Cortex of kidney (tissue), 1 donor: ENCODE measurements around the gene KANTR.
A peak's percentile ranks its signal among the peaks of the same experiment; 100 is the strongest.

Source experiments
- DNase-seq: peaks from one replicate; lab custom pipeline; 2025; lab: John Stamatoyannopoulos, UW

The KANTR gene, protein sequence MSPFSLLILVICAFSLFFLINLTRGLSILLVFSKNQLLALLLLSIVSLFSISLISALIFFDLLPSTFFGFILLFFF

DNA sequence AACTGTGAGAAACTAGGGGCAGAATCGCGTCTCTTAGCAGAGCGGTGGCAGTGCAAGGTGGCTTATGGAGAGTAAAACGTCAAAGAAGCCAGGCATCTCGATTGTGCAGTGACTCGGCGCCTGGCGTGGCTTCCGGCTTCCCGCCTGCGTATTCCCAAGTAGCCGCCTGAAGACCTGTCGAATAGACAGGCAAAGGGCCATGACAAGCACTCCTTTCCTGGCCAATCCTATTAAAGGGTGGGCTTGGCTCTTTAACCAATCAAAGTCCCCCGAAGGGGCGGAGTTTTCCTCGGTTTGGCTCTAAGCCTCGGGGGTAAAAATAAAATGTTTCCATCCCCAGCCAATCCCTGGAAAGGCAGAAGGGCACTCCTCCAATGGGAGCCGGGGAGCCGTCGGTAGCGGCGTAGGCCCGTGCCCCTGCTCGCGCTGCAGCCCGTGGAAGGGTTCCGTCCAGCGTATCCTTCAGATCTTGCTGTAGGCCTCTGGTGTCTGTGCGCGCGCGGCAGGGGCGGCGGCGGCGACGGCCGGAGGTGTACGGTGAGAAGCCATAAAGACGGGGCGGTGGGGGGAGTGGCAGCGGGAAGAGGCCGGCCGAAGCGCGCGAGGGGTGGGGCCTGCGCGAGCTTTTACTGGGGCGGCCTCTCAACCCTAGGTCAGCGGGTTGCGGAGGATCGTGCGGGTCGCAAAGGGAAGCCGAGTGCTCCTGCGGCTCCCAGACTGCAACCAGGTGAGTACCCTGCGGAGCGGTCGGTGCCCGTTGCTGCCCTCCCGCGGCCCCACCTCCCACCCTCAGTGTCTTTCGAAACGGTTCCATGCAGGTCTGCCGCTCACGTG is at the start of gene KANTR:
KANTR (plus strand) TSS at position 395 of the 834 bp plus-strand sequence. CDS start 30,131 bp downstream, outside the sequence.
- DNase-seq, result peak; percentile 5

DNA sequence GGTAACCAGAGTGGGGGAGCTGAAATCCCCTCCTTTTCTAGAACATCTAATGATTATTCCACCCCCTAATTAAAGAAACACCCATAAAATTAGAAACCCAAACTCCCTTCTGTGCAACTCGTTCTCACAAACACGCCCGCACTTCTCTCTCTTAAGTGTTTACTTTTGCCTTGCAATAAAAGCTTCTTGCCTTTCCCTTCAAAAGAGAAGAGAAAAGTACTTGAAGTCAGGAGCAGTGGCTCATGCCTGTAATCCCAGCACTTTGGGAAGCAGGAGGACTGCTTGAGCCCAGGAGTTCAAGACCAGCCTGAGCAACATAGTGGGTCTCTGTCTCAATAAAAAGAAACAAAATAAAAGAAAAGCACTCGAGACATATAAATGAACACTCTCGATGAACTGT is 48.9 kb upstream of the KANTR start:
- DNase-seq, result no peak

DNA sequence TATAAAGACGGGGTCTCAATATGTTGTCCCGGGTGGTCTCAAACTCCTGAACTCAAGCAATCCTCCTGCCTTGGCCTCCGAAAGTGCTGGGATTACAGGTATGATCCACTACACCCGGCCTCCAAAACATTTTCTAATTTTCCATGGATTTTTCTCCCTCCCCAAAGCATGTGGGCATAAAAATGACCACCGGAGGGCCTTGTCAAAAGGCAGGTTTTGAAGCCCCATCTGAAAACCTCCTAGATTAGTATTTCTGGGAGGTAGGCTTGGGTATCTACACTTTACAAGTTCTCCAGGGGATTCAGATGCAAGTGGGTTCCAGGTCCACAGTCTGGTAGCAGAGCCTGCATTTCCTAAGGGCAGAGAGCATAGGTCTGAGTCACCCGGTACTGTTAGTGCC is 46.7 kb upstream of the KANTR start:
- no peak for DNase-seq

DNA sequence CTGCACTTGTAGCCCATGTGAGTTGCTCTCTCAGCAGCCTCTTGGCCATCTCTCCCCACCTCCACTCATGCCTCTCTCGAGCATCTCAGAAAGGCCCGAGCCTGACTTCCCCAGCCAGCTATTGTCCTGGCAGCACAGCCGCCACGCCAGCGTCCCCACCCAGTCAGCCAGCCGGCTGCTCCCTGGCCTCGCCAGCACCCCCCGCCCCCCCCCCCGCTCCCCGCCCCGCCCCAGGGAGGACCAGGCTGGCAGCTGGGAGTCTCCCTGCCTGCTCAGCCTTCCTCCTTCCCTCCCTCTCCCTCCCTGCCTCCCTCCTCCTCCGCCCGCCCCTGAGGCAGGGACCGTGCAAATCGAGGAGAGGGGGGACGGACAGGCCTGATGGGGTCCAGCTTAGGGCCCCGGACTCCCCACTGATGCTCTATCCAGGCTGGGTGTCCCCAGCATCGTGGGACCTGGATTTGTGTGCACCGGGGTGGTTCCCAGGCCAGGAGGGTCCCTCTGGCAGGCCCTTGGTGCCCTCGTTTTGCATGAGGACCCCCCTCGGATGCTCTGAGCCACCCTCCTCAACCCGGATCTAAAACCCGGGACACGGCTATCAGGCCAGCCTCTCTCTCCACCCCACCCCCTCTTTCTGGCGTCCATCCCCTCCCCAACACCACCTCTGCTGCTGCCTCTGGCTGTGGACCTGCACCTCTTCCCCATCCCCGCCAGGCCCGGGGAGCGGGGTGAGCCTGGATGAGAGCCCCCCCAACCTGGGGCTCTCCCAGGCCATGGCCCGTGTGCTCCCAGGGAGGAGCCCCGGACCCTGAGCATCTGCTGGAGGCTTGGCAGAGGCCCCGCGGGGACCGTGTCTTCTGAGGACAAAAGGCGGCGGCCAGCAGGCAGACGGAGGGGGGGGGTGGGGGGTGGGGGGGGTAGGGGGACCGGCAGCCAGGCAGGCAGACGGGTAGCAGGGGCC is 45.5 kb upstream of the KANTR start, which contains the start of gene GPR173:
GPR173 (plus strand) TSS at position 621 of the 958 bp plus-strand sequence. CDS start 27,833 bp downstream, outside the sequence.
- no peak for DNase-seq

DNA sequence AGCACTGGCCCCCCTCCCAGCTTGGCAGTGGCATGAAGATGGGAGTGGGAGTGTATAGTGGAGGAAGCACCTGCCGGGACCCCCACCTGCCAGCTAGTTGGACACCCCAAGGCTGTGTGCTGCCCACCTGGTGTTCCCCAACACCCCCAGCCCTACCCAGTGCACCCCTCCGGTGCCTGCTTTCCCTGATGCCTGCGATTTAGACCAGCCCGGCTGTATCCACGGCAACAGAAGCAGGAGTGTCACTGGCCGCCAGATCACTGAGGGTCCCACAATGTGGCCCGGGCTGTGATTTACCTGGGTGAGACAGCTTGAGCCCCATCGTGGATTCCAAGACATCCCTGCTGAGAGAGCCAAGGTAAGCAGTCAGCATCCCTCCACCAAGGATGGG is 44.8 kb upstream of the KANTR start:
- no peak for DNase-seq

DNA sequence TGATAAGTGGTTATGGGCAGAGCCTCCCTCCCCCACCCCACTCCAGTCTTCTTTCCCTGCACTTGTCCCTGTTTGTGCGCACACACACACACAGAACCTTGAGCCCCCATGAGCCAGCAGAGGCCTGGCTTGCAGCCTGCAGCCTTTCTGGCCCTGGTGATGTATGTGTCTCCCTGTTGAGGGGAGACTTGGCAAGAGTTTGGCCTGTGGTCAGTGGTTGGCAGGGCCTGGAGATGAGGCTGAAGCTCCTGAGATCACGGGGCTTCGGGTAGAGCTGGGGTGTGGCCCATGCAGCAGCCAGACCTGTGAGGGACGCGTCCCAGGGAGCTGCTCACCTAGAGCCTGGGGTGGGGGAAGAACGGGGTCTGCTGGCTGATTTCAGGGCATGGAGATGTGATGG is 43.1 kb upstream of the KANTR start:
- DNase-seq, result no peak

DNA sequence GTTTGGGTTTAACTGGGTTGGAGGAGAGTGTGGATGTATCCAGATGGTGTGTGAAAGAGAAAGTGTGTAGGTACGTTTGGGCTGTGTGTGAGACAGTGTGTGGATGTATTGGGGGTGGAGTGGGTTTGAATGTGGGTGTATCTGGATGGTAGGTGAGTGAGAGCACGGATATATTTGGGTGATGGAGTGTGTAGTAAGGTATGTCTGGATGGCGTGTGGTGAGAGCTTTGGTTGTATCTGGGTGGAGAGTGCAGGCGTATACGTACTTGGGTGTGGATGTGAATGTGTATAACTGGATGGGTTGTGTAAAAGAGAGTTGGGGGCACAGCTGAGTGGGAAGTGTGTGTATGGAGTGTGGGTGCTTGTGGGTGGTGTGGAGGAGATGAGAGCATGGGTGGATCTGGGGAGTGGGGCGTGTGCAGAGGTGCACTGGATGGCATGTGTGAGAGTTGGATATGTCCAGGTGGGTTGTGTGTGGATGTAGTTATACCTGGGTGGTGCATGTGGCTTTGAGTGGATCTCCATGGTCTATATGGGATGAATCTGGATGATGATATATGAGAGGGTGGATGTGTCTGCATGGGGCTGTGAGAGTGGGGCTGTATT is 38.6 kb upstream of the KANTR start:
- no peak for DNase-seq

DNA sequence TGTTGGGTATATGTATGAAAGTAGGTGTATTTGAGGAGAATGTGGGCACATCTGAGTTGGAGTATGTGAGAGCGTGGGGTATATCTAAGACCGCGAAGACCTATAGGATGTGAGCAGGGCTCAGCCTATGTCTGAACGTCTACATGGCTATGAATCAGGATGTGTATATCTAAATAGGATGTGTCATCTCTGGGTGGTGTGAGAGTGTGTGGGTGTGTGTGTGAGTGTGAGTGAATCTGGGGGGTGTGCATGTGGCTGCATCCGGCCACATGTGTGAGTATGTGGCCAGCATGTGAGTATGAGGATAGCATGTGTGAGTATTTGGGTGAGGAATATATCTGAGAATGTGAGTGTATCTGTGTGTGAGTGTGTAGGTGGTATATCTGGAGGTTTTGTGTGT is 37.6 kb upstream of the KANTR start:
- DNase-seq, result no peak

DNA sequence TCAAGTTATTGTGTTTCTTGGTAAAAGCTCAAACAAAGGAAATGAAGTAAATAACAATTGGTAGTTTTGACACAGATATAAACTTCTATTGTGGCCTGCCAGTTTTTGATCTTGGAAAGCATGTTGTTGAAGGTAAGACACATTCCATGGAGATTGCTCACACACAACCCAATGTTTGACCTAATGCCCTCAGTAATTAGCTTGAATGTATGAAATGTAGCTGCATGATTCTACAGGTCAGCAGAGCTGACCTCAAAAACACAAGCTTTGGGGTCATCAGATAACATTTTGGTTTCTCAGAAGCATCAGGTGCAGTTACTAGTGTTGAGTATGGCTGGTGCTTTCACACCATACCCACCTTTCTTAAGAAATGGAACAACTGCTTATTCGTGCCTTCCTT is 28.8 kb upstream of the KANTR start:
- DNase-seq, result no peak

DNA sequence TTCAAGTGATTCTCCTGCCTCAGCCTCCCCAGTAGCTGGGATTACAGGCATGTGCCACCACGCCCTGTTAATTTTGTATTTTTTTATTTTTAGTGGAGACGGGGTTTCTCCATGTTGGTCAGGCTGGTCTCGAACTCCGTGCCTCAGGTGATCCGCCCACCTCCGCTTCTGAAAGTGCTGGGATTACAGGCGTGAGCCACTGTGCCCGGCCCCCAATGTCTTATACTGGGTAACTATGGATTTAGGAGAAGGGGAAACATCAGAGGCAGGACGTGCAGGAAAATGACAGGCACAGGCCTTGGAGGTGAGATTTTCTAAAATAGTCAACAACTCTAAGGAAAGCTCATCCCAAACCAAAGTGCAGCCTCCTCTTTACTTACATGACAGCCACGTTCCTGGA is 22.9 kb upstream of the KANTR start:
- no peak for DNase-seq

DNA sequence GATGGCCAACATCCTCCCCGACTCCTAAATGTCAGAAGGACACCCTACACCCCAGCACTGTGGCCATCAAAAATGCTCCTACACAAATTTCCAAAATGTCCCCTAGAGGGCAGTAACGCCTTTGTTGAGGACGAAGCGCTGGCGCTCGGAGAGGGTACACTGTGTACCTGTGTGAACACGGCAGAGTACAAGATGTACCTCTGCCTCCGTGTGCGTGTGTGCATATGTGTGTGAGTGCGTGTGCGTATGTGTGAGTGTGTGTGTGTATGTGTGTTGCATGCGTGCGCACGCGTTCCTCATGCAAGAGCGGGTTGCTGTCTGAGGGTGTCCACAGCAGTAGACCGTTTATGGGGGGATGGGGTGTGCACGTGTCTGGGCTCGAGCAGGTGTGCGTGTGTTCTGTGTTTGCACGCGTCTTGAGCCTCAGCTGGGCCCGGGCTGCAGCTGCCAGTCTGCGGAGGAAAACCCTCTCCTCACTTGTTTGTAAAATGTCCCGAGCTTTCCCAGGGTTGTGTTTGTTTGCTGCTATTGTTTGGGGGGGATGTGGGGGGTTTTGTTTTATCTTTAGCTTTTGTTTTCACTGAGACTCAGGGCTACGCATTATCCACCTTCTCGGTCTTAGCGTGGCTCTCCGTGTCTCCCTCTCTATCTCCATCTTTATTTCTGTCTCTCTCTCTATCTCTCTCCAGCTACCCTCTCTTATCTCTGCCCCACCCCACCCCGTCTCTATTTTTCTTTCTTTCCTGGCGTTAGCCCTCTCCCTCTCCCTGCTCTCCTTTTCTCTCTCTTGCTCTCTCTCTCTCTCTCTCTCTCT is 22.1 kb upstream of the KANTR start:
- no peak for DNase-seq

DNA sequence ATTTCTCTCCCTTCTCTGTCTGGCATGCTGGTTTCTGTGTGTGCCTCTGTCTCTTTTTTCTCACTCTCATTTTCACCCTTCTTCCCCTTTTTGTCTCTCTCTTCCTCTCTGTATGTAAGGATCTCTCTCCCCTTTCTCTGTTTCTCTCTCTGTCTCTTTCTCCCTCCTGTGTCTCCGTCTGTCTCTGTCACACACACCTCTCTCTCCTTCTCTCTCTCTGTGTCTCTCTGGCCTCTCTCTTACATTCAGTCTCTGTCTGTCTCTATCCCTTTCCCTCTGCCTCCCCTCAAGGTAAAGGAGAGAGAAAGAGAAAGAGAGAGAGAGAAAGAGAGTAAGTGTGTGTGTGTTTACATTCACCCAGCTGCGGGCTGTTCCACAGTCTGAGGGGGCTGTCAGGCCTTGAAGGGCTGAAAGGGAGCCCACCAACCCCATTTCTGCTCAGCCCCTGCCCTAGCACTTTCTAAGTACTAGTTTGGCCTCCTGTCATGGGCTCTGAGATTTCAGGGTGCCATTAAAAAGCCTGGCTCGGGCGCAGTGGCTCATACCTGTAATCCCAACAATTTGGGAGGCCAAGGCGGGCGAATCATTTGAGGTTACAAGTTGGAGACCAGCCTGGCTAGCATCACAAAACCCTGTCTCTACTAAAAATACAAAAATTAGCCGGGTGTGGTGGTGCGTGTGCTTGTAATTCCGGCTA is 21.4 kb upstream of the KANTR start:
- no peak for DNase-seq

DNA sequence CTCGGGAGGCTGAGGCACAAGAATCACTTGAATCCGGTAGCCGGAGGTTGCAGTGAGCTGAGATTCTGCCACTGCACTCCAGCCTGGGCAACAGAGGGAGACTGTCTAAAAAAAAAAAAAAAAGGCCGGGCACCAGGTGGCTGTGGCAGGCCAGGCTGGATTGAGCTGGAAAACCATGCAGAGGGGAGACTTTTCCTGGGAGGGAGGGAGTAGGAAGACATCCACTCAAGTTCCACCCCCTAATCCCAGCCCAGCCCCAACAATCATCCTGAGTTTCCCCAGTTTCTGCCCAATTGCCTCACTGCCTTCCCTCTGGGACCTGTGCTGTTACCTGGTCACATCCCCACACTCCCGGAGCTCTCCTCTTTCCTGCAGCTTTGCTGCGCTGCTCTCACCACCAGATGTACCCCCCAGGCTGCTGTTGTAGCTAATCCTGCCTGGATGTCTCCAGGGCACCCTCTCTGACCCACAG is 20.8 kb upstream of the KANTR start:
- no peak for DNase-seq

DNA sequence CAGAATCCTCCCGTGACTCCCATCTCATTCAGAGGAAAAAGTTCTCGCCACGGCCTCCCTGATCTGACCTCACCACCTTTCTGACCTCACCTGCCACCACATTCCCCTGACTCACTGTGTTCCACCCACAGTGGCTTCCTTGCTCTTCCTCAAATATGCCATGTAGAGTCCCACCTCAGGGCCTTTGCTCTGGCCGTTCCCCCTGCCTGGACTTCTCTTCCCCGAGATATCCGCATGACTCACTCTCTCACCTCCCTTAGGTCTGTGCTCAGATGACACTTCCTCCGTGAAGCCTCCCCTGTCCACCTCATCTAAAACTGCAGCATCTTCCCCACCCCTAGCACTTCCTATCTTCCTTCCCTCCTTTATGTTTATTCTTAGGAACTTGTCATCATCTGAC is 18.9 kb upstream of the KANTR start:
- DNase-seq, result no peak

DNA sequence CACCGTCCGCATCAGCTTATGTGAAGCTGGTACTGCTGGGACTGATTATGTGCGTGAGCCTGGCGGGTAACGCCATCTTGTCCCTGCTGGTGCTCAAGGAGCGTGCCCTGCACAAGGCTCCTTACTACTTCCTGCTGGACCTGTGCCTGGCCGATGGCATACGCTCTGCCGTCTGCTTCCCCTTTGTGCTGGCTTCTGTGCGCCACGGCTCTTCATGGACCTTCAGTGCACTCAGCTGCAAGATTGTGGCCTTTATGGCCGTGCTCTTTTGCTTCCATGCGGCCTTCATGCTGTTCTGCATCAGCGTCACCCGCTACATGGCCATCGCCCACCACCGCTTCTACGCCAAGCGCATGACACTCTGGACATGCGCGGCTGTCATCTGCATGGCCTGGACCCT is 17.3 kb upstream of the KANTR start:
- no peak for DNase-seq

DNA sequence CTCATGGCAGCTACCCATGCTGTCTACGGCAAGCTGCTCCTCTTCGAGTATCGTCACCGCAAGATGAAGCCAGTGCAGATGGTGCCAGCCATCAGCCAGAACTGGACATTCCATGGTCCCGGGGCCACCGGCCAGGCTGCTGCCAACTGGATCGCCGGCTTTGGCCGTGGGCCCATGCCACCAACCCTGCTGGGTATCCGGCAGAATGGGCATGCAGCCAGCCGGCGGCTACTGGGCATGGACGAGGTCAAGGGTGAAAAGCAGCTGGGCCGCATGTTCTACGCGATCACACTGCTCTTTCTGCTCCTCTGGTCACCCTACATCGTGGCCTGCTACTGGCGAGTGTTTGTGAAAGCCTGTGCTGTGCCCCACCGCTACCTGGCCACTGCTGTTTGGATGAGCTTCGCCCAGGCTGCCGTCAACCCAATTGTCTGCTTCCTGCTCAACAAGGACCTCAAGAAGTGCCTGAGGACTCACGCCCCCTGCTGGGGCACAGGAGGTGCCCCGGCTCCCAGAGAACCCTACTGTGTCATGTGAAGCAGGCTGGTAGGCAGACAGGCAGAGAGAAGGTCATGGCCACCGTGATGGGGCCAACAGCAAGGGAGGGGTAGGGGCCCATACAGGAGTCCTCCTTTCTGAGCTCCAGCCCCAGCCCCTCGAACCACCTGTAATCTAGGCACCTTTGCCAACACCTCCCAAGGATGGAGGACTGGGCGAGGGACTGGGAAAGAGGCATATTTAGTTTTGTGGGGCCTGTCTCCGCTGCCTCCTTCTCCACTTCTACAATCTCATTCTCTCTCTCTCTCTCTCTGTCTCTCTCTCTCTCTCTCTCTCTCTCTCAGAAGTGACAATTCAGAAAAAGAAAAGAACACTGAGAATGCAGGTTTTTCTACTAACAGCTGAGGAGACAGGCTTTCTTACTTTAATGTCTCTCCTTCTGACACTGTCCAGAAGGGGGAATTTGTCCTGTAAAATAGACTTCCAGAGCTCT is 16.4 kb upstream of the KANTR start:
- DNase-seq, result no peak

DNA sequence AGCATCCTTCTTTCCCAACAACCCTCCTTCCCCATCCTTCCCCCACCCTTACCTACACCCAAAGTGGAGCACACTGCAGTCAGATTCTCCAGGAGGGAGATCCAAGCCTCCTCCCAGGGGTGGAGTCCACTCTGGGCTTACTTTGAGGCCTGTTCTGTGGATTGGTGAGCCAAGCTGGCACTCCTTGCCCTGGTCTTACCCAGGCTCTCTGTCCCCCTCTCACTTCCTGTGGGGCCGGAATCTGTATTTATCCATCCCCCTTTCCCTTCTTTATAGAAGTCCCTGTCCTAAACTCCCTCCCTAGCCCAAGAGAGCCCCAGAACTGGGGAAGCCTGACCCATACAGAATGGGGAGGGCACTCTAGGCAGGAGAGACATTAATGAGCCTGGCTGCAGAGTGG is 15.0 kb upstream of the KANTR start:
- DNase-seq, result no peak

DNA sequence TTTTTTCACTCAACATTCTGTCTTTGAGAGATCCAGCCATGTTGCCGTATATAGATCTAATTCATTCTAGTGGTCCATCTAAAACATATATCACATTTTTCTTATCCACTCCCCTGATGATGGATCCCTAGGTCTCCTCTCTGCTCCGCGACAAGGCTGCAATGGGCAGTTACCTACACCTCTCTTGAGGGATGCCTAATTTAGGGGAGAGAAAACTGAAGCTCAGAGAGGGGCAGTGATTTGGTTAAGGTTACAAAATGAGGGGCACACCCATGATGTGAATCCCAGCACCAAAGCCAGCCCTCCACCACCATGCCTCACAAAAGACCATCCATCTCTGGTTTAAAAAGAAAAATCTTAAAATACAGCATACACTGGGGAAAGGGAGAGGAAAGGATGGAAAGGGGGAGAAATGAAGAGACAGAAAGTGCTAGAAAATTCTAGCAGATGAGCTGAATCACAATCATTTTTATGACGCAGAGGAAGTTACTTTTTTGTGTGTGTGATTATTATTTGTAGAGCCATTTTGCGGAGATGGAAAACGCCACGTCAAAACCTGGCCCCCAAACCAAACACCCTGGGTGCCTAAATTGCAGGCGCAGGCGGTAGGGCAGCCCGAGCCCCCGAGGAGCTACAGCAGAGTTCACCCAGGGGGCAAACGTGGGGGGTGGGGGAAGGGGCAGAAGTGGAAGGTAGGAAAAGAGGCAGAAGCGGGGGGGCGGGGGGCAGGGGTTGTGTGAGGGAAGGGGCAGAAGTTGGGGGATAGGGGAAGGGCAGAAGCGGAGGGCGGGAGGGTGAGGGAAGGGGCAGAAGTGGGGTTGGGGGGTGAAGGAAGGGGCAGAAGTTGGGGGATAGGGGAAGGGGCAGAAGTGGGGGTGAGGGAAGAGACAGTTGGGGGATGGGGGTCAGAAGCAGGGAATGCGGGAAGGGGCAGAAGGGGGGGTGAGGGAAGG is 13.0 kb upstream of the KANTR start:
- no peak for DNase-seq
